ENCODE data around the gene NT5C. TPM values are rescaled to one million over a fixed set of nuclear protein-coding genes. Genes with fewer than 3 reads are reported as not detected.
"Not testable (repeated sequence)": the region's sequence is repeated elsewhere in the genome, so short reads cannot be mapped to it uniquely, and the experiment has no call there.

The NT5C gene
- total RNA-seq, 1 experiment from 2014 or later: 116 TPM

DNA sequence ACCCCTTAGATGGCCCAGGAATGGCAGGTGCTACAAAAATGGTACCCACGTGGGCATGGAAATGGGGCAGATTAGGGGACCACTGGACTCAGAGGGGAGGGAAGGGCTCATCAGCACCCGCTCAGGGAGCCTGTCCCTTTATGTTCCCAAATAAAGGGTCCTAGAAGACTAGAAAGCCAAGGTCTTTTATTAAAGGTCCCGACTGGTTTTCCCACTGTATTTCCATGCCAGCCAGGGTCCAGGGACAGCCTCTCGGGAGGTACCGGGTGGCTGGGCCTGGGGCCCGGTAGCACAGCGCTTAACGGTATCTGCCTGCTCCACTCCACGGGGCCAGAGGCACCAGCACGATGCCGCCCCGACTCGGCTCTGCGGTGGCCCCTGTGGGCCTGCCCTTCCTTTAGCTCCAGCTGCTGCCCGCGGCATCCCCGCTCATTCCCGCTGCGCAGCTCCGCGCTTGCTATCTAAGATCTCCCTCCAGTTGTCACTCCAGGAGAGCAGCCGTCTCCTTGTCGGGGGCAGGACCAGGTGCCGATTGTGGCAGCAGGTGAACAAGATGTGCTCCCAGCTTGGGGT is 1.4 kb downstream of the NT5C start:
- H3K9ac ChIP-seq (ENCODE audit: low read length): peak overlapping the region; percentile 89
- peaks cover 38% of the 10 kb centered on the region for H3K4me1 ChIP-seq (ENCODE audit: insufficient read depth, low read length)
- H3K4me2 ChIP-seq (ENCODE audit: low read length): peak overlapping the region; percentile 93
- H3K27ac ChIP-seq (ENCODE audit: low read length): peak overlapping the region; percentile 85
- no peak for TF ChIP-seq EZH2 (IDR thresholded peaks at IDR 0.05; ENCODE audit: low read length, unreplicated experiment)
- TF ChIP-seq EZH2phosphoT487 (IDR thresholded peaks at IDR 0.05; ENCODE audit: borderline replicate concordance, low read length): no peak
- no peak for TF ChIP-seq CTCF (conservative IDR thresholded peaks at IDR 0.05; ENCODE audit: low read depth, low read length)
- no TSS peak for BruUV-seq (replicated peaks)
- H4K20me1 ChIP-seq (ENCODE audit: low read length): no peaks in the 10 kb centered on the region
- CTCF ChIA-PET: no interaction called here
- peaks cover 8% of the 10 kb centered on the region for H3F3A ChIP-seq (ENCODE audit: low read length, unreplicated experiment)
- no peak overlapping the region for H2AFZ ChIP-seq (ENCODE audit: low read length)
- DNase-seq: no peak
- intact Hi-C loops (cut with micrococcal nuclease): loop anchor here (5.0 kb wide), 1 partner anchor 72 kb away; no protein-coding TSS in a partner anchor
- no peak for ATAC-seq
- no peaks in the 10 kb centered on the region for H3K9me3 ChIP-seq (ENCODE audit: low read length)
- POLR2A ChIA-PET (ENCODE audit: unreplicated experiment): no interaction called here
- peaks cover 17% of the 10 kb centered on the region for H3K36me3 ChIP-seq (ENCODE audit: low read depth, low read length)
- no peaks in the 10 kb centered on the region for H3K9me2 ChIP-seq (replicated peaks; ENCODE audit: low read length)
- H3K27me3 ChIP-seq (ENCODE audit: low read length): no peaks in the 10 kb centered on the region
- H3K4me3 ChIP-seq (ENCODE audit: low read length): peak overlapping the region; percentile 72
- H3K79me2 ChIP-seq (ENCODE audit: low read length): peaks cover 62% of the 10 kb centered on the region

DNA sequence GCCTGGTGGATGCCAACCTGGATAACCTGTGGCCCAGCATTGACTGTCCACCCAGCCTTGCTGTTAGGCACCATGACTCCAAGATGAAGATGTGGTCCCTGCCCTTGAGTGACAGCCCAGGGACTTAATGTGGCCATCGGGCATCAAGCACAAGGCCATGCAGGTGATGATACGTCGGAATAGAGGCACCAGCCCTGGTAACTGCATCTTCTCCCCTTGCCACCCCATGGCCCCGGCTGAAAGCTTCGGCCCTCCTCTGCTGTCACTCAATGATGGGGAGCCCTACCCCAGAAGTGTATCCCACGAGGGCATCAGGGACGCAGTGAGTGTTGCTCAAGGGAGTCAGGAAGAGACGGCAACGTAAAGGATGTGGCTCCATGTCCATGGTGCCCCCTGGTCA is 2.0 kb downstream of the NT5C start:
- H4K20me1 ChIP-seq (ENCODE audit: low read length): no peaks in the 10 kb centered on the region
- CTCF ChIA-PET: no interaction called here
- peaks cover 3% of the 10 kb centered on the region for H3F3A ChIP-seq (ENCODE audit: low read length, unreplicated experiment)
- peaks cover 17% of the 10 kb centered on the region for H3K36me3 ChIP-seq (ENCODE audit: low read depth, low read length)
- no peak for ATAC-seq
- BruUV-seq (replicated peaks): no TSS peak
- POLR2A ChIA-PET (ENCODE audit: unreplicated experiment): no interaction called here
- H3K27ac ChIP-seq (ENCODE audit: low read length): no peak overlapping the region
- H2AFZ ChIP-seq (ENCODE audit: low read length): no peak overlapping the region
- TF ChIP-seq CTCF (conservative IDR thresholded peaks at IDR 0.05; ENCODE audit: low read depth, low read length) (no peak), EZH2phosphoT487 (IDR thresholded peaks at IDR 0.05; ENCODE audit: borderline replicate concordance, low read length) (no peak), EZH2 (IDR thresholded peaks at IDR 0.05; ENCODE audit: low read length, unreplicated experiment) (no peak)
- H3K4me2 ChIP-seq (ENCODE audit: low read length): no peak overlapping the region
- H3K9me3 ChIP-seq (ENCODE audit: low read length): no peaks in the 10 kb centered on the region
- peaks cover 66% of the 10 kb centered on the region for H3K79me2 ChIP-seq (ENCODE audit: low read length)
- no peak overlapping the region for H3K4me3 ChIP-seq (ENCODE audit: low read length)
- H3K9ac ChIP-seq (ENCODE audit: low read length): no peak overlapping the region
- intact Hi-C loops (cut with micrococcal nuclease): no loop called here
- no peaks in the 10 kb centered on the region for H3K27me3 ChIP-seq (ENCODE audit: low read length)
- H3K9me2 ChIP-seq (replicated peaks; ENCODE audit: low read length): no peaks in the 10 kb centered on the region
- no peak for DNase-seq
- H3K4me1 ChIP-seq (ENCODE audit: insufficient read depth, low read length): peaks cover 44% of the 10 kb centered on the region

DNA sequence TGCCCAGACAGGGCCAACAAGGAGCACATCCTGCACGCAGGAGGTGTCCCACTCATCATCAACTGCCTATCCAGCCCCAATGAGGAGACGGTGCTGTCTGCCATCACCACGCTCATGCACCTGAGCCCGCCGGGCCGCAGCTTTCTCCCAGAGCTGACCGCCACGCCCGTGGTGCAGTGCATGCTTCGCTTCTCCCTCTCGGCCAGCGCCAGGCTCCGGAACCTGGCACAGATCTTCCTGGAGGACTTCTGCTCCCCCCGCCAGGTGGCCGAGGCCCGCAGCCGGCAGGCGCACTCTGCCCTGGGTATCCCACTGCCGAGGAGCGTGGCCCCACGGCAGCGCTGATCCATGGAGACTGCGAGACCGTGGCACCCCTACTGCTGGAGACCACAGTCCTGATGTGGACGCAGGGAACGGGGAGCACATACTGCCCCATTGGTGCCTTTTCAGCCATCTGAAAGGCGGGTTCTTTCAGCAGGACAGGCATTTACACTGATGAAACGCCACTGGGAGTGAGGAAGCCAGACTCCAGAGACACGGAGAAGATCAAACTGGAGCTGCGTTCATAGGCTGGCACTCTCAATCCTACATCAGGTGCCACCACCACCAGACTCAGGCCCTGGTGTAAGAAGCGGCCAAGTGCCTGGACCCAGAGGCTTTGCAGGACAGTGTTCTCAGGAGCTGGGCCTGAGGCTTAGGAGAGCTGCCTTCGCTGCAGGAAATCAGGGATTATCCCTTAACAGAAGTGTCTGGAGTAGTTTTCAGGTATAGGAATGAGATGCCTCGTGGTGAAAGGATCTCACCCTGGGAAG is 2.6 kb downstream of the NT5C start:
- intact Hi-C loops (cut with micrococcal nuclease): no loop called here
- TF ChIP-seq EZH2 (IDR thresholded peaks at IDR 0.05; ENCODE audit: low read length, unreplicated experiment): no peak
- TF ChIP-seq CTCF (conservative IDR thresholded peaks at IDR 0.05; ENCODE audit: low read depth, low read length): no peak
- no peak for TF ChIP-seq EZH2phosphoT487 (IDR thresholded peaks at IDR 0.05; ENCODE audit: borderline replicate concordance, low read length)
- no peaks in the 10 kb centered on the region for H3K27me3 ChIP-seq (ENCODE audit: low read length)
- H3K9ac ChIP-seq (ENCODE audit: low read length): no peak overlapping the region
- H4K20me1 ChIP-seq (ENCODE audit: low read length): no peaks in the 10 kb centered on the region
- H3K4me2 ChIP-seq (ENCODE audit: low read length): no peak overlapping the region
- H3K9me2 ChIP-seq (replicated peaks; ENCODE audit: low read length): no peaks in the 10 kb centered on the region
- DNase-seq: no peak
- no peak overlapping the region for H3K27ac ChIP-seq (ENCODE audit: low read length)
- H3K4me3 ChIP-seq (ENCODE audit: low read length): no peak overlapping the region
- no peak for ATAC-seq
- BruUV-seq (replicated peaks): no TSS peak
- ChIA-PET CTCF (no interaction called here), POLR2A (ENCODE audit: unreplicated experiment) (no interaction called here)
- H3K36me3 ChIP-seq (ENCODE audit: low read depth, low read length): peaks cover 17% of the 10 kb centered on the region
- H3K4me1 ChIP-seq (ENCODE audit: insufficient read depth, low read length): peaks cover 43% of the 10 kb centered on the region
- no peaks in the 10 kb centered on the region for H3K9me3 ChIP-seq (ENCODE audit: low read length)
- H3F3A ChIP-seq (ENCODE audit: low read length, unreplicated experiment): no peaks in the 10 kb centered on the region
- H2AFZ ChIP-seq (ENCODE audit: low read length): no peak overlapping the region
- H3K79me2 ChIP-seq (ENCODE audit: low read length): peaks cover 66% of the 10 kb centered on the region

GRCh38 chr17:75127936-75128335 is 3.6 kb downstream of the NT5C start:
- intact Hi-C loops (cut with micrococcal nuclease); H3K9me2 ChIP-seq (replicated peaks; ENCODE audit: low read length); BruUV-seq (replicated peaks); H4K20me1 ChIP-seq (ENCODE audit: low read length); H3K9me3 ChIP-seq (ENCODE audit: low read length); POLR2A ChIA-PET (ENCODE audit: unreplicated experiment); H3K4me3 ChIP-seq (ENCODE audit: low read length); H3K27ac ChIP-seq (ENCODE audit: low read length); H3K4me2 ChIP-seq (ENCODE audit: low read length); ATAC-seq; CTCF ChIA-PET; H3K9ac ChIP-seq (ENCODE audit: low read length); H3K27me3 ChIP-seq (ENCODE audit: low read length); DNase-seq; H2AFZ ChIP-seq (ENCODE audit: low read length); H3F3A ChIP-seq (ENCODE audit: low read length, unreplicated experiment): not testable (repeated sequence)
- H3K79me2 ChIP-seq (ENCODE audit: low read length): peaks cover 74% of the 10 kb centered on the region
- peaks cover 44% of the 10 kb centered on the region for H3K4me1 ChIP-seq (ENCODE audit: insufficient read depth, low read length)
- peaks cover 17% of the 10 kb centered on the region for H3K36me3 ChIP-seq (ENCODE audit: low read depth, low read length)

Measured in PC-3 (cell line).